Spleen (tissue), 7 donors: Measurements from ENCODE around the gene FGA.

ENCODE experiments used
- CTCF ChIP-seq, 11 experiments: fragments of 200-600 bp in 7 of 11; fragments of 450-650 bp in 4 of 11; sonication (generic) in 4 of 11; IDR thresholded peaks in 8 of 11; conservative IDR thresholded peaks in 3 of 11; 1 replicate in 7 of 11; 2 replicates in 4 of 11; pipeline versions ENCODE4 v1.4.0 to v1.8.0; 2016 to 2021; ENCODE audit warnings: antibody characterized with exemption in 11 of 11, inconsistent platforms in 4 of 11, mild to moderate bottlenecking in 1 of 11
- POLR2A ChIP-seq, 3 donors: fragments of 450-650 bp; IDR thresholded peaks; one replicate each; pipeline ENCODE4 v1.5.1; 2017; ENCODE audit warnings: antibody characterized with exemption in 3 of 3, mild to moderate bottlenecking in 1 of 3
- POLR2AphosphoS5 ChIP-seq, 3 donors: sonication (generic); formaldehyde crosslinking; IDR thresholded peaks; one replicate each; pipeline ENCODE4 v1.5.1; 2017; ENCODE audit warnings: antibody characterized with exemption in 3 of 3
- donor health status: DM: no; HTN: no; CAD: no; lungs with moderate emphysema.
- donor health status: DM: no; HTN: no; CAD: no.
- donor health status: DM: no; HTN: no; CAD: no.

GRCh38 chr4:154586296-154587033, 4.1 kb downstream of the FGA start:
- no peak for TF ChIP-seq CTCF (IDR thresholded peaks at IDR 0.05 in 8 of 11, conservative IDR thresholded peaks at IDR 0.05 in 3 of 11)
- TF ChIP-seq POLR2A (IDR thresholded peaks at IDR 0.05): no peak
- TF ChIP-seq POLR2AphosphoS5 (IDR thresholded peaks at IDR 0.05): no peak
